NCI-H146 treated with DMSO at 0.1 percent for 48 hours (cell line): ENCODE results near the gene SERTAD1.

Experiments
- DNase-seq: peaks from one replicate; lab custom pipeline; 2025; ENCODE audit not compliant: unreplicated experiment; lab: John Stamatoyannopoulos, UW

The SERTAD1 gene

DNA sequence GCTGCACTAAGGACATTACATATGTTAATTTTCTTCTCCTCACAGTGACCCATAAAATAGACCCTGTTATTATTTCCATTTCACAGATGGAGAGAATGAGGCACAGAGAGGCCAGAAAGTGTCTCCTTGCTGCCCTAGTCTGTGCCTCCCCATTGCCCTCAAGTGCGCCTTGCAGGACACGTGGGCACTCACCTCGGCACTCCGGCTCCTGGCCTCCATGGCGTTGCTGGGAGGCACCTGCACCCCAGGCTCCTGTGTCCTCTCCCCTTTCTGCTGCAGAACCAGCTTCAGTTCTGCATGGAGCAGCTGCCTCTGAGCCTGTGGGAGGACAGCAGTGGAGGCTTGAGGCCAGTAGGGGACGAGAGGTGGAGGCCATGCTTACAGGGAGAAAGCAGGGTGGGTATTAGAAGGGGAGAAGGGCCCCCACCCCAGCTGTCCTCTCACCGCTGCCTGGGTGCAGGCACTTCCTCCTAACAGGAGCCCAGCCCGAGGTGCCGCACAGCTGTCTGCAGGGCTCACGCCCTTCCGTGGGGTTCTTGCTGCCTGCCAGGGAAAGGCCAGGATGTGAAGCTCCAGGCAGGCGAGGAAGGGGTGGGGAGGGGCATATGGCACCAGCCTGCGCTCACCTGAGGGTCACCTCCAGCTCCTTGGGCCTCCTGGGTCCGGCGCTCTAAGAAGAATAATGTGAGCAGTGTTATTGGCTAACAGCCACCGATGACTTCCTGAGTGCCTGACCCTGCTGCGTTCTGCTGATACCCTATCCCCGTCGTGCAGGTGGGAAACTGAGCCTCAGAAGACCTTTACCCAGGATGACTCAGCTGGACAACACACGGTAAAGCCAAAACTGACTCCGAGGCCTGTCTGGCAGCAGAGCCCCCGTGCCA lies 17.8 kb downstream of the SERTAD1 start:
- no peak for DNase-seq

DNA sequence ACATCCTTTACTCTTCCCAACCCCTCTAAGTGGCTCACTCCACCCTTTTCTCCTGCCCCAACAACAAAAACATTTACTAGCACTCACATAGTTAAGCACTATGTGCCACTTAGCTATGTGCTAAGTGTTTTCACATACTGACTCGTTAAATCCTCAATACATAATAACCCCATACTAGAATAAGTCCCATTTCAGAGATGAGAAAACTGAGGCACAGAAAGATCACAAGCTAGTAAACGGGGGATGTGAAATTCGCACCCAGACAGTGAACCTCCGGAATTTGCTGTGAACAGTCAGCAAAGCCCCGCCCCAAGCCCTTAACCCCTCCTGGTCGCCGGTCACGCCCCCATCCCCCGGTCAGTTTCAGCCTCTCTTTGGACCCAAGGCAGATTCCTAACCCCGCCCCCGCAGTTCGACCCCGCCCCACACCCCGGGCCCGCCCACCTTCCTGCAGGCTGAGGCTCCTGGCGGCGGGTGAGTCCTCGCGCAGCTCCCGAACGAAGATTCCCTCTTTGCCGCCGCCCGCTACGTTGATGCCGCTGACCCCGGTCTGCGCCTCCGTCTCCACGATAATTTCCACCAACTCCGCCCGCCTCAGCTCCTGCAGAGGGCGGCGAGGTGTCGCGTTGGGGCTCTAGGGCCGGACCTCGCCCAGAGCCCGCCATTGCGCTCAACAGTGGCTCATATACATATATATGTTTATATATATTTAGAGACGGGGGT lies 22.4 kb downstream of the SERTAD1 start:
- DNase-seq: peak; percentile 61

GRCh38 chr19:40400559-40400958 lies 25.2 kb downstream of the SERTAD1 start:
- DNase-seq: no peak

DNA sequence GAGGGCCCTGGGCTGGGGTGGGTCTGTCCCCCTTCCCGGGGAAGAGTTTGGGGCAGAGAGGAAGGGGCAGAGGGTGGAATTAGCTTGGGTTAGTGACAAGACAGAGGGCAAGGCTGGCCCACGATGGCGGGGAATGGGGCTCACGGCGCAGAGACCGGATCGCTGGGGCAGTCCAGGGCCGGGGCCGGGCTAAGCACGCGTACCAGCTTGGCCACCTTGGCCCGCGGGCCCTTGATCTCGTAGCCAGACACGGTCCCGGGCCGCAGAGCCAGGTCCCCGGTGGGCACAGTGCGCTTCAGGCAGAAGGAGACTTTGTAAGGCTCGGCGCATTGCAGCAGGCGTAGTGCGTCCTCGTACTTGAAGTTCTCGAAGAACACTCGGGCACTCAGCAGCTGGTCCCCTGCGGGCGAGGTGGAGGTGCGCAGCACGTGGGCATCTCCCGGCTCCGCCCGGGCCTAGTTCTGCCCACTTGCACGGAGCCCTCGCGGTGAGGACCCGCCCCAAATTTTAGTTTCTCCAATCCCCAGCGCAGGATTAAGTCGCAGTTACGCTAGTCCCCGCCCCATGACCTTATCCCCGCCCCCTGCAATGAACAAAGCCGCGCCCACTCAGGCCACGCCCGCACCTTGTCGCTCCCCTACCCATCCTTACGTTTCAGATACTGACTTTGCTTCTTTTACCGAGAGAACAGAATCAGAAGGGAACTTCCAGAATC lies 27.2 kb downstream of the SERTAD1 start:
- peak; percentile 30 for DNase-seq

- DNase-seq: no peak
These were observed 28.3 kb downstream of the SERTAD1 start for GRCh38 chr19:40397568-40397906.

DNA sequence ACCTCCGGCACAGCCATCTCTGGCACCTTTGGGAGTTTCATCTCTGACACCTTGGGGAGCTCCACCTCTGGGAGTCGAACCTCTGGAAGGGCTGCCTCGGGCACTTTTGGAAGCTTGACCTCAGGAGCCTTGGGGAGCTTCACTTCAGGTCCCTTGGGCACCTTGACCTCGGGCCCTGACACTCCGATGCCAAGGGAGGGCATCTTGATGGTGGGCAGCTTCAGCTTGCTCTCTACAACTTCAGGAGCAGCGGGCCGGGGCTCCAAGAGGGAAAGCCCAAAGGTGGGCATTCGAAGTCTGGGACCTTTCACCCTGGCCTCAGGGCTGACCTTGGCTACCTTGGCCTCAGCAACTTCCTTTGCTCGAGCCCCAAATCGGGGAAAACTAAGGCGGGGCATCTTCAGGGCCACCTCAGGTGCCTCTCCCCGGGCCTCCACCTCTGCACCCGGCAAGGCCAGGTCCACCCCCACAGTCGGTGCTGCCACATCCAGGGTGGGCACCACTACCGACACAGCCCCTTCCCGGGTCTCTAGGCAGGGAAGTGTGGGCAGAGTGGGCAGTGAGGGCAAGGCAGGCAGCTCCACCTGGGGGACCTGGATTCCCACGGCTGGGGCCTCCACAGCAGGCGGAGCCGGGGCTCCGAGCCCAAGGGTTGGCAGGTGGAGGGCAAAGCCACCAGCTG lies 28.8 kb downstream of the SERTAD1 start:
- DNase-seq: no peak

DNA sequence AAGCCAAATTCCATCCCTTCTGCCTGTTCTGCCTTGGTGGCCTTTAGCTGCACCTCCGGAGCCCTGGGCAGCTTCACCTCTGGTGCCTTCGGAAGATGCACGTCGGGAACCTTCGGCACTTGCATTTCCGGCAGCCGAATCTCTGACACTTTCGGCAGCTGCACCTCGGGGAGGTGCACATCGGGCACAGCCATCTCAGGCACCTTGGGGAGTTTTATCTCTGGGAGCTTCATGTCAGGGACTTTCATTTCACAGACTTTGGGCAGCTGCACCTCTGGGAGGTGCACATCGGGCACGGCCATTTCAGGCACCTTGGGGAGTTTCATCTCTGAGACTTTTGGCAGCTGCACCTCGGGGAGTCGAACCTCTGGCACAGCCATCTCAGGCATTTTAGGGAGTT lies 29.8 kb downstream of the SERTAD1 start:
- DNase-seq: no peak

- DNase-seq: no peak
These were observed 31.0 kb downstream of the SERTAD1 start for GRCh38 chr19:40394816-40395210.

DNA sequence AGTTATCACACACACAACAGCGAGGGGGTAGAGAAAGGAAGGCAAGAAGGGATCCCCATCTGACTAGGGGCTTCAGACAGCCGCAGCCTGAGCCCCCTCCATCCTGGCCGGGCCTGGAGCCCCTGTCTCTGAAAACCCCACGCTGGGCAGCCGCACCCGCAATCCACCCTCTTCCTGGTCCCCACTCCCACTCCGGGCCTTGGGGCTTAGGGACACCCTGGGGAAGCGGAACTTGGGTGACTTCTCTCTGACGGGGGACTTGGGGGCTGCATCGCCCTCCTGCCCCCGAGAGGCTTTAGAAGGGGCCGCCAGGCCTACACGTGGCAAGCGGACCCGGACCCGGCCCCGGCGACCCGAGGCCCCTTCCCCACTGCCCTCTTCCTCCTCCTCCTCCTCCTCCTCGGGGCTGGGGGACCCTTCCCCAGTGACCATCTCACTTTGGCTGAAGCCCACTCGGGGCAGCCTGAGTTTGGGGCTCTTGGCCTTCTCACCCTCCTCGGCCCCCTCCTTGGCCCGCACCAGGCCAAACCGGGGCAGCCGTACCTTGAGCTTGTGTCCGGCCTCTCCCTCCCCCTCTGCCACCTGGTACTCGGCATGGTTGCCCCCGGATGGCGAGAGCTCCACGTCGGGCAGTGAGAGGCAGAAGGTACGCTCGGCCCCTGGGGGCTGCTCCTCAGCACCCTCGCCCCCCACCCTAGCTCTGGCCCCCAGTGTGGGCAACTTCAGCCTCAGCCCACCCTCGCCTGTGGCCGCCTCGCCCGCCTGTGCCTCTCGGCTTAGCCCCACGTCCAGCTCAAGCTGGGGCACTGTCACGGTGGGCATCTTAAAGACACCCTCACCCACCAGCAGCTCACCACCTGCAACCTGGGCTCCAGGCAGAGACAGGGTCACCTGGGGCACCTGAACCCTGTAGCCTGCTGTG lies 31.6 kb downstream of the SERTAD1 start:
- DNase-seq: no peak

DNA sequence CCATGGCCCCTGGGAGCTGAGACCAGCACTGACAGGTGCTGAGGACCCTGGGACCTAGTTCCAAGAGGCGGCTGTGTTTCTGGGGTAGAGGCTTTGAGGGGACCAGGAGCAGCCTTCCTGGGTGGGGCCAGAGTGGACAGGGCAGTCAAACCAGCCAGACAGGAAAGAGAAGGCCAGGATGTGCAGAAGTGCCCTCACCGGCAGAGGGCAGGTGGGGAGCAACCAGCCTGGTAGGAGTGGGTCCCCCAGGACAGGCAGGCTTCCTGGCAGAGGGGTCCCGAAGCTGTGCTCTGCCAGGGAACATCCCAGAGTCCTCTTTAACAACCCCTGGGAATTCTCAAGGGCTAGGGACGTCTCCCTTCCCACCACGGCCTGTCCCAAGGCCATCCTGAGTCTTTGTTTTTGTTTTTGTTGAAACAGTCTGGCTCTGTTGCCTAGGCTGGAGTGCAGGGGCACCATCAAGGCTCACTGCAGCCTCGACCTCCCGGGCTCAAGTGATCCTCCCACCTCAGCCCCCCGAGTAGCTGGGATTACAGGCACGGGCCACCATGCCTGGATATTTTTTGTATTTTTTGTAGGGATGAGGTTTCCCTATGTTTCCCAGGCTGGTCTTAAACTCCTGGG lies 32.8 kb downstream of the SERTAD1 start:
- no peak for DNase-seq

GRCh38 chr19:40392123-40392522 lies 33.7 kb downstream of the SERTAD1 start:
- DNase-seq: no peak

- DNase-seq: no peak
These were observed 35.6 kb downstream of the SERTAD1 start, which contains the start of gene HIPK4 for GRCh38 chr19:40390084-40390742. HIPK4 (minus strand) TSS chr19:40390181; CDS start chr19:40389902, 279 bp downstream.

- no peak for DNase-seq
These were observed 36.2 kb downstream of the SERTAD1 start for GRCh38 chr19:40389404-40390083.

DNA sequence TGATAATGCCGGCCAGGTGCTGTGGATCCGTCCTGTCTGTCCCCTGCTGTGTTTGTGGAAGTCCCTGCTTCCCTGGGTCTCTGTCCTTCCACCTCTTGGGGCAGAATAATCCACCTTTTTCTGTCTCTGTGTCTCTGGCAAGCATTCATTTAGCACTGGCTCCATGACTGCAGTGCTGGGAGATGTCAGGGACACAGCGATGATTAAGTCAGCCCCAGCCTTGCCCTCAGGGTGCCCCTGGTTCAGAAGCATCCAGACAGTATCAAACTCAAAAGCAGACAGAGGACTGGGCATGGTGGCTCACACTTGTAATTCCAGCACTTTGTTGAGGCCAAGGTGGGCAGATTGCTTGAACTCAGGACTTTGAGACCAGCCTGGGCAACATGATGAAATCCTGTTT lies 37.3 kb downstream of the SERTAD1 start:
- no peak for DNase-seq

DNA sequence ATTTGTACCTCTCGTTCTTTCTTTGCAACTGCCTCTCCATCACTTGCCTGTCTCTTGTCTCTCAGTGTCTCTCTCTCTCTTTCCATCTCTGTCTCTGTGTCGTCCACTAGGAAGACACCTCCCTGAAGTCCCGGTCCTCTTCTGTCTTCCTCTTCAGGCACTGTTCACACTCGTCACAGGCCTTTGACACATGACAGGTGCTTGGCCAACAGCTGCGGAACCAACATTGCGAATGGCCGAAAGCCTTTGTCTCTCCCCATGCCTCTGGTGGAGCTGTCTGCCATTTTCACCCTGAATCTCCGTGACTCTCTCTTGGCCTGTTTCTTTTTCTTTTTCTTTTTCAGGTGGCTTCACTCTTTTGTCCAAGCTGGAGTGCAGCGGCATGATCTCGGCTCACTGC lies 38.6 kb downstream of the SERTAD1 start:
- DNase-seq: no peak

GRCh38 chr19:40383668-40384248 lies 42.0 kb downstream of the SERTAD1 start:
- peak; percentile 24 for DNase-seq

GRCh38 chr19:40381321-40381720 lies 44.5 kb downstream of the SERTAD1 start:
- no peak for DNase-seq
